Measurements from ENCODE around the gene GADD45A. TPM values are rescaled to one million over a fixed set of nuclear protein-coding genes. Genes with fewer than 3 reads are reported as not detected.
"Not testable (repeated sequence)": the region's sequence is repeated elsewhere in the genome, so short reads cannot be mapped to it uniquely, and the experiment has no call there.

The GADD45A gene
- polyA plus RNA-seq, 4 donors = 21.1 to 123 (median 116) TPM

DNA sequence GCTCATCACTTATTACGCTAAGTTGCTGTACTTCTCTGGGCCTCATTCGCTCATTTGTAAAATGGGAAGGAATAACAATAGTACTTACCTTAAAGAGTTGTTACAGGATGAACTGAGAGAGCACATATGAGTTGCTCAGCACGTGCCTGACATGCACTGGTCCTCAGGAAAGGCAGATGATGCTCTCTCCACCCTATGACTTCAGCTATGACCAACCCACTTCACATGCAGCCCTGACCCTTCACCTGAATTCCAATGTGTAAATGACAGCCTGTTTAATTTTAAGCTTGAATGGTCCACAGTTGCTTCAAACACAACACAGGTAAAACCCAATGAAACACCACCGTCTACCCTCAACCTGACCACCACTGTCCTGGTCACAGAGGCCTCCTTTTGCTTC is 32.9 kb downstream of the GADD45A start:
- DNase-seq (ENCODE audit: low read depth in 4 of 4, low spot score in 3 of 4) = no peak

DNA sequence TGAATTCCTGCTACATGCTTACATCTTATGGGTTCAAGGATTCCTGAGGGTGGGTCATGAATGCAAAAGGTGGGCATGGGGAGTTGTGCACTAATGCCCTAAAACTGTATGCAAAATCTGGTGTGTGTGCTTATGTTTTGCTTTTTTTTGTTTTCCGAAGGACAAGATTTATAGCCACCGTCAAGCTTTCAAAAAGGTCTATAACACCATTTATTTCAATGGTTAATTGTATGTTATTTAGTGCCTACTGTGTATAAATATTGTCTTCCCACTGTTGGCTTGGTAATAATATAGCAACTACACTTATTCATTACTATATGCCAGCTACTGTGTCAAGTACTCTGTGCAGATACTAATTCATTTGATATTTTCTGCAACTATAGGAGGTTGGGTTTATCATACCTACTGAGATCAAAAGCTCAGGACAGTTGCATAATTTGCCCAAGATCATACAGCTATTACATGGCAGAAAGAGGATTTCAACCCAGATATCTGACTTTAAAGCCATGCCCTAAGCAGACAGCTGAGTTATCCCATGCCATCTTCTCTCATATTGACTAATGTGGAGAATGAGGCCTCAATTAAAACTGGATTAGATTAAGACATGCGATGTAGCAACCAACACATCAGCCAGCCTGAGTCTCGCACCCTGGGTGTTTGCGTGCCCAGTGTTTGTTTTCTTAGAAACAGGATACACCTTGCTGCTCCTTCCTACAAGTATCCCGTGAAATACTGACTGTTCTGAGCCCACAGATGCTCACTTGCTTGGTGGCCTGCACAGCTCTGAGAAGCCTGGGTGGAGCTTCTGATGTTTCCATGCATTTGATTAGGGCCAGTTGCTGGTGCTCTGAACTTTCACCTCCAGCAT is 34.6 kb downstream of the GADD45A start:
- DNase-seq (ENCODE audit: low read depth in 4 of 4, low spot score in 3 of 4) = no peak

DNA sequence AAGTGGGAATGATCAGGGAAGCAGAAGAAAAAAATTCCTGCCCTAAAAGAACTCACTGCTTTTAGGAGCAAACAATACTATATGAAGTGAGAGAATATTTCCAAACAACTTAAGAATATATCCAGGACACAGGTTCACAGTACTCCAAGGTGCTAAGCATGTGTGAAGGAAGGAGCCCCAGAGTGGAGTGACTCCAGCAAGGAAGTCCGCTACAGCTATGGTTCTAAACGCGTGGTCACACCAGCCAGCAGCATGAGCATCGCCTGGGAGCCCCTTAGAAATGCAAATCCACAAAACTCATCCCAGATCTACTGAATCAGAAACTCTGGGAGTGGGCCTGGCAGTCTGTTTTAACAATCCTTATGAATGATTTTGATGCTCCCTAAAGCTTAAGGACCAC is 36.1 kb downstream of the GADD45A start:
- DNase-seq (ENCODE audit: low read depth in 4 of 4, low spot score in 3 of 4) = no peak

DNA sequence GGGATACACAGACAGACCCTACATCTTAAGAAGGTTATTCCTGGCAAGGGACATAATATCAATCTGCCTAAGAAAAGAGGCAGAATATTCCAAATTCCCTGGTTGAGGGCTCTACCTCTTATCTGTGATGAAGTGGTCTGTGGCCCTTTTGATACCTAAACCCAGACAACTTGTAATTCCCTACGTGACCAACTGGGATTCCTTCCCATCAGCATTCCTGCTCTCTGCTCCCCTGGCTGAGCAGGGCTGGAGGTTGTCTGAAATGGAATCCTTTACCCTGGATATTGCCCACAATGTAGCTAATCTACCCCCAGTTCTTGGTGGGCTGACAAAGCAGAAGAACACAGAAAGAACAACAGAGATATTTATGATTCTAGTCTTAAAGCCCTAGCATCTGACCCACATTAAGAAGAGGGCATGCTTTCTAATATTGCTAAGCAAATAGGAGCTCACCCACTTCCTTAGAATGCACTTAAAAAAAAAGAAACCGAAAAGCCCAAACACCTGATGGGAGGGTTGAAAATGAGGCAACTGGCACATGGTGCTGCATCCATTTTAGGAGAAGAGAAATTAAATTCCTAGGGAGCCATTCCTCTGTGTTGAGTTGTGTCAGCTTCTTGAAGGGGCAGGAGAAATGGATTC is 36.8 kb downstream of the GADD45A start:
- no peak for DNase-seq (ENCODE audit: low read depth in 4 of 4, low spot score in 3 of 4)

DNA sequence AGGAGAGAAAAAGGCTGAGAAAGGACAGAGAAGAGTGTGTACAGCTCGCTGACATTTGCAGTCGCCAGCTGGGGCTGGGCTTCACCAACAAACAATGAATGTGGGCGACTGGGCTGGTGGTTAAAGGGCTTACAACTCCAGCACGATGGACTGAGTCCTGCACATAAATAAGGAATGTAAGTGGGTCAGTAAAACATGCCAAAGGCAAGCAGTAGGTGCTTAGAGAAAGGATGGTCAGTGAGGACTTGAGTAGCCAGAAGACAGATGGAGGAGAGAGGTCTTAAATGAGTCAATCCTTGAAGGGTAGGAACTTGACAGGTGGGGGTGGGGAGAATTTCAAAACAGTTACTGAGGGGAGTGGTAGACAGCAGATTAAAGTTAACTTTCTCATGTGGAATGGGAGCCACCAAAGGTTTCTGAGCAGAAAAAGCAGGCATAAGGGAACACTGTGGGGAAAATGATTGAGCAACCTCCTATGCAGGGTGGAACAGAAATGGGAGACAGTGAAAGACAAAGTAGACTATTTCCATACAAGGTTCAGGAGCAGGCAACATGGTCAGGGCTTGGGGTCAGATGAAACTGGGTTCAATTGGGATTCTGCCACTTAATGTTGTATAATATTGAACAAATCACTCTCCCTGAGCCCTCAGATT is 37.4 kb downstream of the GADD45A start:
- DNase-seq (ENCODE audit: low read depth in 4 of 4, low spot score in 3 of 4) = no peak

DNA sequence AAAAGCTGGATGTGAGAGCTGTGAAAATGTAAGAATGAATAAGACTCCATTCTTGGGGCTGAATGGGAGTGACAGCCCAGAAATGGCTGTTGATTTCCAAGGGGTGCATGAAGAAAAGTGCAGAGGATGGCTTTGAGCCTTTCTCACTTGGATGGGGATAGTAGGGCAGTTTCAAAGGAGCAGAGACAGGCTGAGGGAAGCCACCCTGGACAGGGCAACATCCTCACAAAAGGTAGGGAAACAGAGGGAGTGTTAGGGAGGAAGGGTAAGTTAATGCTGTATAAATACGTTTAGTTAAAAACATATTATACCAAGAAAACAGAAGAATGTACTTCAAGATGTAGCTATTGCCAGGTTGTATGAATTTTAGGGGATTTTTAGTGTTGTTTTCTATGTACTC is 38.1 kb downstream of the GADD45A start:
- DNase-seq (ENCODE audit: low read depth in 4 of 4, low spot score in 3 of 4) = no peak

DNA sequence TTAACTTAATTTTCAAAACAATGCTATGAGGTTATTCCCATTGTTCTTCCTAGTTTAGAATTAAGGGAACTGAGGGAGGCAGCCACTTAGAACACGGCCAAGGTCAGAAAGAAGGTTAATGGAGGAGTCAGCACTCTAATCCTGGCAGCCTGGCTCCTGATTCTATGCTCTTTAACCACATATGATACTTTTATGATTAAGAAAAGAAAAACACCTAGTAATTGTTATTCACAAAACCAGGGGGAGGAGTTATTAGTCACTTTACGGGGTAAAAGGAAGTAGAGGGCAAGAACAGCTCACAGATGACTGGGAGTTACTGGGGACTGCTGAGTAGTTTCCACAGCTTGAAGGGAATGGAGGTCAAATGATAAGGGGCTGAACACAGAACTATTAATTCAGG is 38.6 kb downstream of the GADD45A start:
- no peak for DNase-seq (ENCODE audit: low read depth in 4 of 4, low spot score in 3 of 4)

DNA sequence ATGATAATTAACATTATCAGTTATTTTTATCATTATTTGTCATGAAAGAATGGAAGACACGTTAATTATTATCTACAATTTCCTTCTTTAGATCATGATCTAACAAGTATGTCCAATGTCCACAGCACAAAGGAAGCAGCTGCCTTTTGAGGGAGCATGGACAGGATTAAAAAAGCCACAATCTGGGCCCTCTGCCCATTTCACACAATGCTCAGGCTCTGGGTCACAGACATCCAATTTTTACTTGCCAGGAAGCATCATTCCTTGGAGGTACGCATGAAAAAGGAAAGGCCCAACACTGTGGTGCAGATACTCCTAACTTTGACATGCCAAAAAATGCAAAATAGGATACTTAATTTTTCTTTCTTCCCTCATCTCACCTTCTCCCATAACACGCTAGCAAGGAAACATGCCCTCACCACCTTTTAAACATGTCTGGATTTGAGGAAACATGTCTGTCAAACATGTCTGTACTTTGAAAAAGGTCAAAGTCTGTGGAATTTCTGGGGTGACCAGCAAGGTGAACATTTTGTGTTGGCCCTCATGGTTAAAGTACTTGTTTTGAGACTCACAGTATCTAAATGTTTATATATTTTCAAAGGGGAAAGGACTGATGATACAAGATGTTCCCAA is 40.0 kb downstream of the GADD45A start:
- no peak for DNase-seq (ENCODE audit: low read depth in 4 of 4, low spot score in 3 of 4)

DNA sequence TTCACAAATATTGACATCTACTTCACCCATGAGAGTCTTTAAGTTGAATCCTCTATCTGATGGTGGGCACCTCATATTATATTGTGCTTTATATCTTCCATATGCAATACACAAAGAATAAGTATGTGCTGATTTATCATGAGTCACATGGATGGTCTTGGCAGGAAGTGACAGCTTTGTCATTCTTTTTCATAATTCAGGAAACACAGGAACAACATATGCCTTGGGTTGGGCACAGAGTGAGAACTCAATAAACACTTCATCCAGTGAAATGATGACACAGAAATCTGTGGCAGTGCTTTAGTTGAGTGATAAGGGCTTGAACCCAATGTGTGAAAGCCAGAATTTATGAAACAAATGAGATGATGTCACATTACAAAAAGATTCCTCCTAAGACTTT is 41.2 kb downstream of the GADD45A start:
- DNase-seq (ENCODE audit: low read depth in 4 of 4, low spot score in 3 of 4) = no peak

DNA sequence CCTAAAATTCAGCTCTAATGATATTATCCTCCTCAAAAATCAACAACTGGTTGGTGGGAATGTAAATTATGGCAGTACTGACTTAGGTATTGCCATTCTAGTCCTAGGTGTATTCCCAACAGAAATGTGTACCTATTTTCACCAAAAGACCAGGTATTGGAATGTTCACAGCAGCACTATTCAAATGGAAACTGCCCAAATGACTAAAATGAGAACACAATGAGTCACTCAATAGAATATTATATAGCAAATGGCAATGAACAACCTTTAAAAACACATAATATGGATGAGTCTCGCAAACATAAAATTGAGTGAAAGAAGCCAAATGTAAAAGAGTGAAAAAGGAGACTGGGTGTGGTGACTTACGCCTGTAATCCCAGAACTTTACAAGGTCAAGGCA is 44.9 kb downstream of the GADD45A start:
- no peak for DNase-seq (ENCODE audit: low read depth in 4 of 4, low spot score in 3 of 4)

DNA sequence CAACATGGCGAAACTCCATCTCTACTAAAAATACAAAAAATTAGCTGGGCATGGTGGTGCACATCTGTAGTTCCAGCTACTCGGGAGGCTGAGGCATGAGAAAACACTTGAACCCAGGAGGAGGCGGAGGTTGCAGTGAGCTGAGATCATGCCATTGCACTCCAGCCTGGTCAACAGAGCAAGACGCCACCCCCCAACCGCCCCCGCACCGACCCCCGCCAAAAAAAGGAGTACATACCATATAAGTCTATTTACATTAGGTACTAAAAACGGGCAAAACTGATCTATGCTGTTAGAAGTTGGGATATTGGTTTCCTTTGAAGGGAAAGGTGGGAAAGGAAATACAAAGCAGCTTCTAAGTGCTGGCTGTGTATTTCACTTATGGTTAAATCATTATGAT is 45.3 kb downstream of the GADD45A start:
- not testable (repeated sequence) for DNase-seq (ENCODE audit: low read depth in 4 of 4, low spot score in 3 of 4)

DNA sequence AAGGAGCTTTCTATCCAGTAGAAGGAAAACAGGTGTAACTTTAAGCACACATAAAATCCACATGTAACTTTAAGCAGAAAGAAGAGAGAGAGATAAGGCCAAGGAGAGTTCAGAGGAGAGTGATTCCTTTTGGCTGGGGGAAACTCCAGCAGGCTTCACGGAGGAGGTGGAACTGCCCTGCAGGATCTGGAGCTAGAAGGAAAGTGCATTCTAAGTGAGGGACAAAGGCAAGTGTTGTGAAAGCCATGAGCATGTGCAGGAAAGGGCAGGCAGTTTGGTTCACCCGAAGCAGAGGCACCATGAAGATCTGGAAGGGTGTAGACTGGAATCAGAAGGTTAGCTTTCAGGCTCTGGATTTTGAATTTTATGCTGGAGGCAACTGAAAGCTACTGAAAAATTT is 46.3 kb downstream of the GADD45A start:
- no peak for DNase-seq (ENCODE audit: low read depth in 4 of 4, low spot score in 3 of 4)

DNA sequence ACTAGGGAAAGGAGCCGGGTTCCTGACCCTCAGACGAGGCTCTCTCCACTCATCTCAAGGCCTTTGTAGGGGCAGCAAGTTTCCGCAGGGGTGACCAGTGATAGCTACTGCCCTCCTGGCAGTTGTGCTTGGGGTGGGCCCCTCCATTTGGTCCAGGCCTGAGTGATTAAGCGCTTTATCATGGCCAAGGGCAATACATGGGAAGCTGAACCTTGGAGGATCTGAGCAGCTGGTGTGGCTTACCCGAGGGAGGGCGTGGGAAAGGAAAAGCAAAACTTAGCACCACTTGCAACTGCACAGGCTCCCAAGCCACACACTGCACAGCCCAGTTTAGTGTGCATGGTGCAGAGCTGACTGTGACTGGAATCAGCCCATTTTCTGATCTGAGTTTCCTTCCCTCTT is 47.8 kb downstream of the GADD45A start:
- no peak for DNase-seq (ENCODE audit: low read depth in 4 of 4, low spot score in 3 of 4)

DNA sequence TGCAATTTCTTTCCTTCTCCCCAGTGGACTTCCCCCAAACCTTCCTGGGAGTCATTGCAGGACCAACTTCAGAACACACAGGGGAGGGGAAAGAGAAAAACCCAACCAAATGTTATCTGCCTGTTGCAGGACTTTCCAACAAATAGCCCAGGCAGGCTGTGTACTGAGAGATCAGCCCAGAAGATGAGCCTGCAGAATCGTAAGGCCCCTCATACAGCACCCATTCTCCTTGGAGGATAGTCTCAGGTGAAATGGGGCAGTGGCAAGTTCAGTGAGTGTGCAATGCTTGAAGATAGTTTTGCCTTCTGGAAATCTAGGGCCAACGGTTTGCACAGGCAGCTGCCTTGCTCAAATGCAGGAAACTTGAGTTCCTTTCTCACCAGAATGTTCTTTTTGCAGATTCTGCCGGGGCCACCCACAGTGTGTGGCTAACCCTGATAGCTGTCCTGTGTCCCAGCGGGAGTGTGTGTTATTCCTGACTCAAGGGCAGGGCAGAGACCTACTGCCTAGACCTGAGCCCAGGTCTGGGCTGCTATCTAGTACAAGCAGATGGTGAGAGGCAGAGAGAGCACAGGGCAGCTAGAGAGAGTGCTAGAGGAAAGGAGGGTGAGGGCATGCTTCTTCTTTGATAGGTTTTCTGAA is 48.8 kb downstream of the GADD45A start:
- no peak for DNase-seq (ENCODE audit: low read depth in 4 of 4, low spot score in 3 of 4)

DNA sequence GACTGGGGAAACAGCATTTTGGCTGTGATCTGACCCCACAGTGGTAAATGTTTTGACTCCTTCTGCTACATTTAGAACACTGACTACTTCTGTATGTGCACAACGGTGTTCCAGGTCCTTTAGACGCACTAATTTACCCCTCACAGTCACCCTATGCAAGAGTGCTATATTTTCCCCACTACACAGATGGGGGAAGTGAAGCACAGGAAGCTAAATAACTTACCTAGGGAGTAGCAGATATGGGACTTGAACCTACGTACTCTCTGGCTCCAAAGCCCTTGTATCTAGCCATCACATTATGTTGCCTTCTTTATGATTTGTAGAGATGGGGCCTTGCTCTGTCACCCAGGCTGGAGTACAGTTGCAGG is 49.3 kb downstream of the GADD45A start:
- DNase-seq (ENCODE audit: low read depth in 4 of 4, low spot score in 3 of 4) = no peak

DNA sequence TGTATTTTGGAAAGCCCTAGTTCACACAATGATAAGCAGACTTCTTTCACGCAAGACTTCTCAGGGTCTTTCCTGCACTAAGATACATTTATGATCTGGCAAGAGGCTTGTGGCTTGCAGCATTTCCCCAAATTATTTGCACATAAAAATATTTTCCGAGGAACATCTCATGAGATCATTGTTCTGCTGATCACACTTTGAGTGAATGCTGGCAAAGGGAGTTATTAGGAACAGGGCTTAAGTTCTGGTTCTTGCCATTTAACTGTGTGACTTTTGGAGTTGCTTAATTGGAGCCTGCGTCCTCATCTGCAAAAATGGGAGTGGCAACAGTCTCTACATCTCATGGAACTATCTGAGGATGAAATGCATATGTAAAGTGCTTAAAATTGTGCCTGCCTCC is 50.2 kb downstream of the GADD45A start:
- DNase-seq (ENCODE audit: low read depth in 4 of 4, low spot score in 3 of 4) = no peak

DNA sequence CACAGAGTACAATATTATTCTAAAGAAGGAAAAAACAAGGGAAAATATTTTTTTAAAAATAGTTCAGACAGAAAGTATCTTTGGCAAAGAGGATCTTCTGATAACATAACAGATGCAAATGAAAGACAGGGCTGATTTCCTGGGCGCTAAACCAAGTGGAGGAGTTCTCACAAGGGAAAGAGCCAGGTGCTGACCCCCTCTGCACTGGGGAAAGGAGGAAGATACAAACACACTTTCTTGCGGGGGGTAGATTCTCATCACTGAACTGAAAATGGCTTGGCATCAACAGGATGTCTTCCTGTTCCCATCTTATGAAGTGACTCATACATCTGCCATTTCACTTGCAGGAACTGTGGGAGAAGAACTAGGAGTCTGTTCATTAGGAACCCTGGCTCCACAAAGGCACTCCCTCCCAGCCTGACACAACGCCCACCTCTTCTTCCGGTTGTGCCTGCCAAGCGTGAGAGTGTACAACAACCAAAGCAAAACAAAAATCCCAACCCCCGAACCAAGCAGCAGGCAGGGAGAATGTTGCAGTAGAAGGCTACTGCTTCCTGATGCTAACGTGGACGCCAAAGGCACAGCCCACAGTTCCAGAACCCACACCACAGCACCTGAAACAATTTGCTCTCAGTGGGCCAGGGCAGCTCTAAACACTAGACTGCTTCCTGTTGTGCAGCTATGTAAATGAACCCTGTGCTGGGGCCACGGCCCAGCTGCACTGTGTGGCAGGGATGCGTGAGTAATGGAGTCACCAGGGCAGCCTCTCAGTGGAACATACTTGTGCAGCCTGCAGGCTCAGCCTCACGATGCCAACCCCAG is 51.0 kb downstream of the GADD45A start:
- no peak for DNase-seq (ENCODE audit: low read depth in 4 of 4, low spot score in 3 of 4)

DNA sequence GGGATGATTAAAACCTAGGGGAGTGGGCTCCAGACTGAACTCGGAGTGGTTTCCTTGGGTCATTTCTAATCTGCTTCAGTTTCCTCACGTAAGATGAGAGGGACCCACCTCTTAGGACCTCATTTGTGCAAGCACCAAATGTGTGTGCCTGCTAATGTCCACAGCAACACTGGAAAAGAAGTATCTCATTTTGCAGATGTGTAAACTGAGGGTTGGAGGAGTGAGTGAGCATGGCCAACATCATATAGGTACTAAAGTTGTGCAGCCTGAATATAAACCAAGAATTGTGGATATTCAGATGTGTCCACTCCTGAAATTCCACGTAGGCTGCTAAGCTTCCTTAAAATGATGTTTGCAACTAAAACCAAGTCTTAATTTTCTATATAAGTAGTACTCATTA is 51.7 kb downstream of the GADD45A start:
- no peak for DNase-seq (ENCODE audit: low read depth in 4 of 4, low spot score in 3 of 4)

DNA sequence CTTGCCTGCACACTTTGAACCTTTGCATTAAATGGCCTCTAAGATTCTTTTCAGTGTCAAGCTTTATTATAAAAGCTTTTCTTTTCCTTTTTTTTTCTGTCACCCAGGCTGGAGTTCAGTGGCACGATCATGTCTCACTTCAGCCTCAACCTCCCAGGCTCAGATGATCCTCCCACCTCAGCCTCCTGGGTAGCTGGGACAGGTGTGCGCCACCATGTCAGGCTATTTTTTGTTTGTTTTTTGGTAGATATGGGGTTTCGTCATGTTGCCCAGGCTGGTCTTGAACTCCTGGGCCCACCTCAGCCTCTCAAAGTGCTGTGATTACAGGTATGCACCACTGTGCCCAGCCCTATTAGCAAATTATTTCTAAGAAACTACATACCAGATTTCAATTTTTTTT is 52.9 kb downstream of the GADD45A start:
- DNase-seq (ENCODE audit: low read depth in 4 of 4, low spot score in 3 of 4) = no peak

Data from left renal pelvis (tissue), 4 donors.